ENCODE results near the gene MORN2. TPM values are rescaled to one million over a fixed set of nuclear protein-coding genes. Genes with fewer than 3 reads are reported as not detected.

MORN2 gene
- total RNA-seq, 1 donor from 2014 or later: 16.6 TPM

DNA sequence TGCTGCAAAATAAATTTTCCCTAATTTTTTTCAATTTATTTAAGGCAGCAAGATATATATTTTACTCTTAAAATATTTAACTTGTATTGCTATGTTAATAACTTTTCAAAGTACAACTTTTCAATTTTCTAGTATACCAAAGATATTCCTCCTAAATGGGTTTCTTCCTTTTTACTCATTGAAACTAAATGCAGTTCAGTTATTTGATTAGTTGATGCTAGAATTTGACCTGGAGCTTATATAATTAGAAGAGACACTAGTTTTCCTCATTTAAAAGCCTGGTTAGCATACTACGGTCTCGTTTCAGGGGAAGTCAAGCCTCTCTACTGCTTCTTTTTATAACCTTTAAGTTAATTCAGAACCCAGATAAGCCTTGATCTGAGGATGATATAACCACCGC, 13.8 kb downstream of the MORN2 start, which contains the start of gene ARHGEF33:
ARHGEF33 (plus strand) TSS at position 301 of the 400 bp plus-strand sequence. CDS start 29,573 bp downstream, outside the sequence.
- Mint-ChIP-seq H3K4me3 (ENCODE audit: unreplicated experiment) (no peak within 1 kb of the TSS), H3K4me1 (ENCODE audit: low read depth, unreplicated experiment) (no peaks in the 10 kb centered on the region), H3K27ac (ENCODE audit: unreplicated experiment) (no peak within 1 kb of the TSS), H3K27me3 (ENCODE audit: low read depth, unreplicated experiment) (no peaks in the 10 kb centered on the region), H3K9me3 (ENCODE audit: unreplicated experiment) (no peaks in the 10 kb centered on the region), H3K36me3 (ENCODE audit: low read depth, unreplicated experiment) (no peaks in the 10 kb centered on the region)
- FAIRE-seq (no peak), DNase-seq (ENCODE audit: low read depth) (no peak)
- Histone ChIP-seq H3K9ac (ENCODE audit: low read length) (no peak within 1 kb of the TSS), H3K79me2 (ENCODE audit: insufficient read depth, low read length) (no peaks in the 10 kb centered on the region), H2AFZ (ENCODE audit: low read depth, low read length) (no peak within 1 kb of the TSS), H3K27me3 (ENCODE audit: insufficient read depth, low read length) (no peaks in the 10 kb centered on the region), H4K20me1 (ENCODE audit: insufficient read depth, low read length) (no peaks in the 10 kb centered on the region), H3K4me3 (ENCODE audit: insufficient read depth, low read depth, low read length) (no peak within 1 kb of the TSS), H3K4me2 (ENCODE audit: low read length) (no peak within 1 kb of the TSS), H3K27ac (ENCODE audit: low read depth, low read length) (no peak within 1 kb of the TSS), H3K9me3 (ENCODE audit: insufficient read depth, low read depth, low read length) (no peaks in the 10 kb centered on the region), H3K36me3 (ENCODE audit: insufficient read depth, low read length) (no peaks in the 10 kb centered on the region), H3K4me1 (ENCODE audit: insufficient read depth, low read length) (no peaks in the 10 kb centered on the region)
- TF ChIP-seq EZH2 (IDR thresholded peaks at IDR 0.05; ENCODE audit: insufficient read depth, low read length): no peak
- TF ChIP-seq, protein P1, sequence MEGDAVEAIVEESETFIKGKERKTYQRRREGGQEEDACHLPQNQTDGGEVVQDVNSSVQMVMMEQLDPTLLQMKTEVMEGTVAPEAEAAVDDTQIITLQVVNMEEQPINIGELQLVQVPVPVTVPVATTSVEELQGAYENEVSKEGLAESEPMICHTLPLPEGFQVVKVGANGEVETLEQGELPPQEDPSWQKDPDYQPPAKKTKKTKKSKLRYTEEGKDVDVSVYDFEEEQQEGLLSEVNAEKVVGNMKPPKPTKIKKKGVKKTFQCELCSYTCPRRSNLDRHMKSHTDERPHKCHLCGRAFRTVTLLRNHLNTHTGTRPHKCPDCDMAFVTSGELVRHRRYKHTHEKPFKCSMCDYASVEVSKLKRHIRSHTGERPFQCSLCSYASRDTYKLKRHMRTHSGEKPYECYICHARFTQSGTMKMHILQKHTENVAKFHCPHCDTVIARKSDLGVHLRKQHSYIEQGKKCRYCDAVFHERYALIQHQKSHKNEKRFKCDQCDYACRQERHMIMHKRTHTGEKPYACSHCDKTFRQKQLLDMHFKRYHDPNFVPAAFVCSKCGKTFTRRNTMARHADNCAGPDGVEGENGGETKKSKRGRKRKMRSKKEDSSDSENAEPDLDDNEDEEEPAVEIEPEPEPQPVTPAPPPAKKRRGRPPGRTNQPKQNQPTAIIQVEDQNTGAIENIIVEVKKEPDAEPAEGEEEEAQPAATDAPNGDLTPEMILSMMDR (IDR thresholded peaks at IDR 0.05; ENCODE audit: insufficient read depth, low read depth, low read length): no peak

DNA sequence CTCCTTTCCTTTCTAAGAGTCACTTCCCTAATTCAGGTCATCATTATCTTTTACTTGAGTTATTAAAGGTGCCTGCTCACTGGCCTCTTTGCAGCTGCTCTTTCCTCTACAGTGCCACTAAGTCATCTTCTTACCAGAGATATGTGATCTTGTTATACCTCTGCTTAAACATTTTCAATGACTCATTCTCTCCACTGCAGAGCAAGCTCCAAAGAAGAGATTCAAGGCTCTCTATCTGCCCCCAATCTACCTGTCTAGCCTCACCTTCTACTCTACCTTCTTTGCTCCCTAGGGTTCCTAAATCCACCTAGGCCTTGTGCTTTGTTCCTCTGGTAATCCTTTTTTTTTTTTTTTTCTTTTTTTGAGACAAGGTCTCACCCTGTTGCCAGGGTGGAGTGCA, 17.0 kb downstream of the MORN2 start:
- no peak for DNase-seq (ENCODE audit: low read depth)
- H3K9ac ChIP-seq (ENCODE audit: low read length): no peak overlapping the region

DNA sequence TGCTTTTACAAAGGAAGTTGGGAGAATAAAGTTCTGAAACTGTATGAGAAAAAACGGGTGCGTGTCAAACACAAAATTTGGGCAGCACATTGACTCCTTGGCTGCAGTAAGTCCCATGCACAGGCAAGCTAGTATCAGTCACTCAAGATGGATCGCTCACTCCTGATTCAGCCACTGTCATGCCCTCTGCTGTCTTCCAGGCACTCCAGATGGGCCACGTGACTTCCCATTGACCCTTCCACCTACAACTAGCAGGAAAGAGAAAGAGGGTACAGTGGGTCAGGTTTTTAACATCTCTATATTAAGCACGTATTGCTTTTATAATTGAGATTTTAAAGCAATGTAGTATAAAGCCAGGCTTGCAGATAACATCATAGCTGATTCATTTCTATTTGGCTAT, 22.5 kb downstream of the MORN2 start:
- TF ChIP-seq EZH2 (IDR thresholded peaks at IDR 0.05; ENCODE audit: insufficient read depth, low read length): no peak
- TF ChIP-seq, protein P1 (IDR thresholded peaks at IDR 0.05; ENCODE audit: insufficient read depth, low read depth, low read length): no peak
- Mint-ChIP-seq H3K27me3 (ENCODE audit: low read depth, unreplicated experiment) (no peaks in the 10 kb centered on the region), H3K36me3 (ENCODE audit: low read depth, unreplicated experiment) (no peaks in the 10 kb centered on the region), H3K27ac (ENCODE audit: unreplicated experiment) (no peak overlapping the region), H3K4me3 (ENCODE audit: unreplicated experiment) (no peak overlapping the region), H3K4me1 (ENCODE audit: low read depth, unreplicated experiment) (no peaks in the 10 kb centered on the region), H3K9me3 (ENCODE audit: unreplicated experiment) (no peaks in the 10 kb centered on the region)
- Histone ChIP-seq H3K4me2 (ENCODE audit: low read length) (no peak overlapping the region), H3K36me3 (ENCODE audit: insufficient read depth, low read length) (no peaks in the 10 kb centered on the region), H3K4me1 (ENCODE audit: insufficient read depth, low read length) (no peaks in the 10 kb centered on the region), H3K27ac (ENCODE audit: low read depth, low read length) (no peak overlapping the region), H3K27me3 (ENCODE audit: insufficient read depth, low read length) (peaks cover 2% of the 10 kb centered on the region), H4K20me1 (ENCODE audit: insufficient read depth, low read length) (no peaks in the 10 kb centered on the region), H3K9ac (ENCODE audit: low read length) (no peak overlapping the region), H3K9me3 (ENCODE audit: insufficient read depth, low read depth, low read length) (no peaks in the 10 kb centered on the region), H2AFZ (ENCODE audit: low read depth, low read length) (no peak overlapping the region), H3K79me2 (ENCODE audit: insufficient read depth, low read length) (no peaks in the 10 kb centered on the region), H3K4me3 (ENCODE audit: insufficient read depth, low read depth, low read length) (no peak overlapping the region)
- FAIRE-seq (no peak), DNase-seq (ENCODE audit: low read depth) (no peak)

More for the DNA sequence above, 17.0 kb downstream of the MORN2 start:
- H3K27ac Mint-ChIP-seq (ENCODE audit: unreplicated experiment): no peak overlapping the region
- H2AFZ ChIP-seq (ENCODE audit: low read depth, low read length): no peak overlapping the region
- no peak overlapping the region for H3K4me3 Mint-ChIP-seq (ENCODE audit: unreplicated experiment)
- no peaks in the 10 kb centered on the region for H3K79me2 ChIP-seq (ENCODE audit: insufficient read depth, low read length)
- no peaks in the 10 kb centered on the region for H3K36me3 ChIP-seq (ENCODE audit: insufficient read depth, low read length)
- no peaks in the 10 kb centered on the region for H4K20me1 ChIP-seq (ENCODE audit: insufficient read depth, low read length)
- H3K4me1 ChIP-seq (ENCODE audit: insufficient read depth, low read length): no peaks in the 10 kb centered on the region
- no peak overlapping the region for H3K27ac ChIP-seq (ENCODE audit: low read depth, low read length)
- H3K4me1 Mint-ChIP-seq (ENCODE audit: low read depth, unreplicated experiment): no peaks in the 10 kb centered on the region
- H3K27me3 ChIP-seq (ENCODE audit: insufficient read depth, low read length): no peaks in the 10 kb centered on the region
- H3K4me2 ChIP-seq (ENCODE audit: low read length): no peak overlapping the region
- H3K36me3 Mint-ChIP-seq (ENCODE audit: low read depth, unreplicated experiment): no peaks in the 10 kb centered on the region
- FAIRE-seq: no peak
- H3K27me3 Mint-ChIP-seq (ENCODE audit: low read depth, unreplicated experiment): no peaks in the 10 kb centered on the region
- H3K9me3 ChIP-seq (ENCODE audit: insufficient read depth, low read depth, low read length): no peaks in the 10 kb centered on the region
- no peak overlapping the region for H3K4me3 ChIP-seq (ENCODE audit: insufficient read depth, low read depth, low read length)
- H3K9me3 Mint-ChIP-seq (ENCODE audit: unreplicated experiment): no peaks in the 10 kb centered on the region
- TF ChIP-seq EZH2 (IDR thresholded peaks at IDR 0.05; ENCODE audit: insufficient read depth, low read length): no peak
- TF ChIP-seq, protein P1 (IDR thresholded peaks at IDR 0.05; ENCODE audit: insufficient read depth, low read depth, low read length): no peak
